Prostate gland (tissue), 2 donors: ENCODE data around the gene SAMD10.

ENCODE experiments used
- POLR2A ChIP-seq: fragments of 450-650 bp; IDR thresholded peaks from one replicate; pipeline ENCODE4 v1.6.1; 2016; ENCODE audit warnings: antibody characterized with exemption, mild to moderate bottlenecking
- POLR2AphosphoS5 ChIP-seq: sonication (generic); formaldehyde crosslinking; IDR thresholded peaks from one replicate; pipeline ENCODE4 v1.6.1; 2017; ENCODE audit warnings: antibody characterized with exemption
- TF ChIP-seq, protein P1 (sequence below), 4 experiments: fragments of 200-600 bp in 2 of 4; fragments of 450-650 bp in 2 of 4; sonication (generic) in 2 of 4; IDR thresholded peaks; 1 replicate in 3 of 4; 2 replicates in 1 of 4; pipeline ENCODE4 v1.5.1; 2016 to 2019; ENCODE audit warnings: antibody characterized with exemption in 4 of 4, mild to moderate bottlenecking in 2 of 4, moderate library complexity in 2 of 4

DNA sequence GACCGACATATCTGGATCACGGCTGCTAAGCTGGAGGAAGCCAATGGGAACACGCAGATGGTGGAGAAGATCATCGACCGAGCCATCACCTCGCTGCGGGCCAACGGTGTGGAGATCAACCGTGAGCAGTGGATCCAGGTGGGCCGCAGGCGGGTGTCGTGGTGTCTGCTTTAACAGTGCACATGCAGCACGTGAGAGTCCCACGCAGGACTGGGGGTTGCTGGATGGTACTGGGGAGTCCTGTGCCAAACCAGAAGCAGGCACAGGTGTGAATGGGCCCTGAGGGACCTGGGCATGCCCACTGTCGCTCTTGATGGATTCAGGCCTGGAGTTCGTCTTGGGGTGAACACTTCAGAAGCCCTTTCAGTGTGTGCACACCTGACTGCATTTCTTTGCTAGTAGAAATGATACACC lies 31.9 kb upstream of the SAMD10 start:
- TF ChIP-seq POLR2A, result no peak
- TF ChIP-seq, protein P1, sequence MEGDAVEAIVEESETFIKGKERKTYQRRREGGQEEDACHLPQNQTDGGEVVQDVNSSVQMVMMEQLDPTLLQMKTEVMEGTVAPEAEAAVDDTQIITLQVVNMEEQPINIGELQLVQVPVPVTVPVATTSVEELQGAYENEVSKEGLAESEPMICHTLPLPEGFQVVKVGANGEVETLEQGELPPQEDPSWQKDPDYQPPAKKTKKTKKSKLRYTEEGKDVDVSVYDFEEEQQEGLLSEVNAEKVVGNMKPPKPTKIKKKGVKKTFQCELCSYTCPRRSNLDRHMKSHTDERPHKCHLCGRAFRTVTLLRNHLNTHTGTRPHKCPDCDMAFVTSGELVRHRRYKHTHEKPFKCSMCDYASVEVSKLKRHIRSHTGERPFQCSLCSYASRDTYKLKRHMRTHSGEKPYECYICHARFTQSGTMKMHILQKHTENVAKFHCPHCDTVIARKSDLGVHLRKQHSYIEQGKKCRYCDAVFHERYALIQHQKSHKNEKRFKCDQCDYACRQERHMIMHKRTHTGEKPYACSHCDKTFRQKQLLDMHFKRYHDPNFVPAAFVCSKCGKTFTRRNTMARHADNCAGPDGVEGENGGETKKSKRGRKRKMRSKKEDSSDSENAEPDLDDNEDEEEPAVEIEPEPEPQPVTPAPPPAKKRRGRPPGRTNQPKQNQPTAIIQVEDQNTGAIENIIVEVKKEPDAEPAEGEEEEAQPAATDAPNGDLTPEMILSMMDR (IDR thresholded peaks at IDR 0.05), result no peak
- TF ChIP-seq POLR2AphosphoS5, result no peak
